Measurements from ENCODE around the gene DNAJC5.

DNA sequence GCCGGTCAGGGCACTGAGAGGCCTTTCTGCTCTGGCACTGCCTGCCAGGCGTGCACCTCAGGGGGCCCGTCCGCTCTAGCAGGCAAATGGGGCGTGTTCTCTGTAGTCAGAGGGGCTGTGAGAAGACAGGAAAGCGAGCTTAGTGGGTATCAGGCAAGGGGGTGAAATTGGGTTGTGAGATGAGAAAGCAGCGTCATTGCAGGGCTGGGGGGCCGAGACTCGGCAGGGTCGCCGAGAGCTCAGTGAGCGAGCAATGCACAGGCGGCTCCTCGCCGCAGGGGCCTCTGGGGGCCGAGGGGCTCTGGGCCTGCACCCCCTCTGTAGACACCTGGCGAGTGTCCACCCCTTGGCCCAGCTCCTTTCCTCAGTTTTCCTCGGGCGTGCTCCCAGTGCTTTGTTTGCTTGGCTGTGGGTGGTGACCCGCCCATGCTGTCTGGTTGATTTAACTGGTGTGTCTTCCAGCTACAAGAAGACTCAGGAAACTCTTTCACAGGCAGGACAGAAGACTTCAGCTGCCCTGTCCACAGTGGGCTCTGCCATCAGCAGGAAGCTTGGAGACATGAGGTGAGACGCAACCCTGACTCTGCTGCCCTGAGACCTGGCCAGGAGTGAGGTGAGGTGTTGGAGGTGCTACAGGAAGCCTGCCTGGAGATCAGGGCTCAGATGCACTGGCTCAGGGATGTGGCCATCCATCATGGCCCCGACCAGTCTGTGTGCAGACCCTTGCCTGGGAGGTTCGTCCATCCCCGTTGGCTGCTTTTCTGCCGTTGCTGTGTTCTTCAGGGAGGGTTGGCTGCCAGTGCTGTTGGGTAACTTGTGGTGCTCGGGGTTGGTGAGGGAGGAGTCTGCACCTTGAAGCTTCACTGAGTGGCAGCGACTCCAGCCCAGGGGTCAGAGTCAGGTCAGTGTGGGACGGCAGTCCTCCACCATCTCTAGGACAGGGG lies 12.4 kb upstream of the DNAJC5 start:
- no peak for TF ChIP-seq CTCF (IDR thresholded peaks at IDR 0.05; ENCODE audit: low read depth, low read length, poor library complexity, severe bottlenecking)
- no peak for TF ChIP-seq EZH2phosphoT487 (IDR thresholded peaks at IDR 0.05; ENCODE audit: borderline replicate concordance, low read length)

Measured in DOHH2 (cell line).